DMS 273 treated with DMSO at 0.1 percent for 48 hours (cell line): Measurements from ENCODE around the gene WDR46.

Experiments used
- DNase-seq: peaks from one replicate; lab custom pipeline; 2025; lab: John Stamatoyannopoulos, UW

WDR46 gene

GRCh38 chr6:33313709-33314514 lies 24.9 kb upstream of the WDR46 start, which contains the start of gene TAPBP:
TAPBP (minus strand) TSS chr6:33314078; CDS start chr6:33314041, 37 bp downstream.
- DNase-seq: no peak

GRCh38 chr6:33313105-33313708 lies 24.2 kb upstream of the WDR46 start:
- no peak for DNase-seq

GRCh38 chr6:33312361-33313104 lies 23.5 kb upstream of the WDR46 start:
- no peak for DNase-seq

DNA sequence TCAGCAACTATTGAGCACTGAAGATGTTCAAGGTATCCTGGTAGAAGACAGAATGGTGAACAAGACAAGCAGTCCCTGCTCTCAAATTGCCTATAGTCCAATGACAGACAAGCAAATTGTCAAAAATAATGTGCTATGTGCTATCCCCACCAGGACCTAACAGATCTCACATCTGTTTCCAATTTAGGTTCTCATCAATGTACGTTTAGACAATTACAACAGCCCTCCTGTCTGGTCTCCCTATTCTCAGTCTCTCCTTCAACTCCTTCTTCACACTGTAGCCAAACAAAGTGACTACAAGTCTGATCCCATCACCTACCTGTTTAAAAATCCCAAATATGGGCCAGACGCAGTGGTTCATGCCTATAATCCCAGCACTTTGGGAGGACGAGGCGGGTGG lies 17.3 kb upstream of the WDR46 start:
- DNase-seq: no peak

- no peak for DNase-seq
Observed at GRCh38 chr6:33305052-33305451, 16.0 kb upstream of the WDR46 start.

GRCh38 chr6:33304216-33304615 lies 15.2 kb upstream of the WDR46 start:
- DNase-seq: no peak

DNA sequence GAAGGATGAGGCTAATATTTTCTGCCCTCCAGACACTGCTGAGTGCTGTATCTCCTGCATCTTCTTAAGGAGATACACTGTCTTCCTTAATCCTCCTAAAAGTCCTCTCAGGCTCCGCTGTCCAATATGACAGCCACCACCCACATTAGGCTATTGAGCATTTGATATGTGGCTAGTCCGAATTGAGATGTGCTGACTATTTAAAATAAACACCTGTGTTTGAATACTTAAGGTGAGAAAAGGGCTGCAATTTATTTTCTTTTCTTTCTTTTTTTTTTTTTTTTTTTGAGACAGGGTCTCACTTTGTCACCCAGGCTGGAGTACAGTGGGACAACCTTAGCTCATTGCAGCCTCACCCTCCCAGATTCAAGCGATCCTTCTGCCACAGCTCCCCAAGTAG lies 12.8 kb upstream of the WDR46 start:
- no peak for DNase-seq

DNA sequence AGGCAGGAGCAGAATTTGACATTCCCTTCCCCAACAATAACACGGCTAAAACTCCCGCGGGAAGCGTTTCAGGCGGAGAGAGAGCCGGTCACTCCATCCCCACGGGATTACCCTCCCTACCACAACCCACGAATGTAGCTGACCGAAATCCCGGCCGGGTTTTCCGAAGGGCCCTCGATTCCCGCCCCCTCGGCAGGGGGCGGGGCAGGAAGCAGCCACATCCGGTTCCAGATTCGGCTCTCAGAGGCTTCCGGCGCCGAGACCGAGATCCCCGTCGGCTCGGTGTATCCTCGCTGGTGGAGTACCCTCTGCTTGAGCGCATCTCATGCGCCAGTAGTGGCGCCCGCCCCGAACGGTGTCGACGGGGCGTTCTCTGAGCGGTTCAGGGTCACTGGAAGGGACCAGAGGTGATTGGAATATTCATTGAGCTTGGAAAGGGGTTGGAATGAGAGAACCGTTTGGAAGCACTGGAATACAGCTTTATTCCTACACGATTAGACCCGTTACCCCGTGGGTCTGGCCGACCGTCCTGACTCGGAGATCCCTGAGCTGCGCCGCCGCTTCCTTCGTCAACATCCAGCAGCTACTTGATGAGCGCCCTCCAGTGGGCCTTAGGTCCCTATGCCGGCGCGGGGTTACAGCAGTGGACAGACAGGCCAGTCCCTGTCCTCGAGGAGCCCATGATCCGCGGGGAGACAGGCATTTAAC lies 10.4 kb upstream of the WDR46 start:
- DNase-seq: peak; percentile 81

- no peak for DNase-seq
Observed at GRCh38 chr6:33298773-33299236, 9.8 kb upstream of the WDR46 start, which contains the start of gene RGL2. RGL2 (minus strand) TSS chr6:33298942; CDS start chr6:33298610, 332 bp downstream.

- DNase-seq: peak; percentile 21
Observed at GRCh38 chr6:33297956-33298772, 9.1 kb upstream of the WDR46 start.

DNA sequence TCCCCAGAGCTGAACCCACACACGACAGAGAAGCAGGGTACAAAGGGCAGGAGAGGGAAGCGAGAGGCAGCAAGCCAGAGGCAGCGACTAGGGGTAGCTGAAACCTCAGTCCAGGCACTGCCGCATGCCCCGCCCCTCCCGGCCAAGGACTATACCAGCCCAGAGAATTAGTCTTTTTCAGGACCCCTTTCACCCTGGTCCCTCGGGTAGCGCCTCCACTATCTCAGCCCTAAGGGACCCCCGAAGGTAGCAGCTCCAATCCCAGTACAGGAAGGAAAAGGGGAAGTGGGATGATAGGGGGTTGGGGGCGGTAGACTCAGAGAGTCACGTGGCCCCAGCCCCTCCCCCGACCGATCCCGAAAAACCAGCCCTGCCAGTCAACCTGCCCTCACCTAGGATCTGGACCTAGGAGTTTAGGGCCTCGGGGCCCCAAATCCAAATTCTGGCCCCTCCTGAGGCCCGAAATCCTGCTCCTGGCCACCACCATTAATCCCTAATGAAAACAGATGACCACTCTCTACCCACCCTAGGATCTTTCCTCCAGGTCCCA lies 8.4 kb upstream of the WDR46 start:
- no peak for DNase-seq

GRCh38 chr6:33296797-33297405 lies 7.9 kb upstream of the WDR46 start:
- DNase-seq: no peak

DNA sequence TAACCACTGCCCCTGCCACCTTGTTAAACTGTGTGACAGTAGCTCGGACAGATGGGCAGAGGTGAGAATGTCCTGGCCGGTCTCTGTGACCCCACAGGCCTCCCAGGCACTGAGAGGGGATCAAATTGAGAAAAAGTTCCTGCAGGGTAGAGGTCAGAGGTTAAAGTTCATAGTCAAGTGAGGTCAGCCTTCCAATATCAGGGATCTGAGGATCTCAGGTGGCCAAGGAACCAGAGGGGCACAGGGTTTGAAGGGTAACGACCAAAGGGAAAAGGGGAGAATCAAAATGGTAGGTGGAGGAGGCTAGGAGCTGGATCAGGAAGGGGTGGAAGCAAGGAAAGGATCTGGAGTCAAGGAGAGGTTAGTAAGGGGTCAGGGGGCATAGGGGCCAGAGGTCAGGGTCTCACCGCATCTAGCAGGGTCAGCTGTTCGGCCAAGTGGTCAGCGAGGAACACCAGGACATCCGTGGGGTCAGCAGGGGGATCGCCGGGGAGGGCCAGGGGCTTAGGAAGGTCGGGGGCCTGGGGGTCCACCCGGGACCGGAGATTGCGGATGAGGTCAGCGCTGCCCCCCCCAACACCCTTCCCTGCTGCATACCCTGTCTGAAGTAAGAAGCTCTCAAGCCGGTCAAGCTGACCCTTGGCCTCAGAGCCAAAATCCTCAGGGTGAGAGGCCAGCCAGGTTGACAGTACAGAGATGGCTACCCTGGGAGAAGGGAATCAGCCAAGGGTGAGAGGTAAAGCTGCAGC lies 6.8 kb upstream of the WDR46 start:
- DNase-seq: no peak

- no peak for DNase-seq
Observed at GRCh38 chr6:33294086-33294823, 5.2 kb upstream of the WDR46 start.

GRCh38 chr6:33292996-33293682 lies 4.1 kb upstream of the WDR46 start:
- DNase-seq: no peak

- DNase-seq: no peak
Observed at GRCh38 chr6:33290459-33290858, 1.4 kb upstream of the WDR46 start.

GRCh38 chr6:33289784-33290315 lies 811 bp upstream of the WDR46 start:
- DNase-seq: no peak
